Suppressor macrophage (primary cell): ENCODE results near the gene SCAMP2.

ENCODE experiments used
- DNase-seq, 4 experiments: peaks; one replicate each; pipeline ENCODE4 v3.0.0-alpha.2; 2020 to 2022

The SCAMP2 gene

DNA sequence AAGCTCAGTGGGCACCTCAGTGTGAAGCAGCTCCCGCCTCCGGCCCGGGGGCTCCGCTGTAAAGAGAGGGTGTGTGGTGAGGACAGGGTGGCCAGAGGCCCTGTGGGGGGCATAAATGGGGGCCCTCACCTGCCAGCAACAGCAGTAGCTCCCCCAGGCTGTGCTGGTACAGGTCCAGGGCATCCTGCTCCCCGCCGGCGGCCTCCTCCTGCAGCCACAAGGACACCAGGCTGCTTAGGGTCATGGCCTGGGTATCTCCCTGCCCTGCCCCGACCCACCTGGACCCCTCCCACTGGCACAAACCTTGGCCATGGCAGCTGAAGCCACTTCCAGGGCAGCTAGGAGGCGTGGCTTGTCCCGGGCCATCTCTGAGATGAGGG lies 35.0 kb downstream of the SCAMP2 start:
- DNase-seq, result no peak

DNA sequence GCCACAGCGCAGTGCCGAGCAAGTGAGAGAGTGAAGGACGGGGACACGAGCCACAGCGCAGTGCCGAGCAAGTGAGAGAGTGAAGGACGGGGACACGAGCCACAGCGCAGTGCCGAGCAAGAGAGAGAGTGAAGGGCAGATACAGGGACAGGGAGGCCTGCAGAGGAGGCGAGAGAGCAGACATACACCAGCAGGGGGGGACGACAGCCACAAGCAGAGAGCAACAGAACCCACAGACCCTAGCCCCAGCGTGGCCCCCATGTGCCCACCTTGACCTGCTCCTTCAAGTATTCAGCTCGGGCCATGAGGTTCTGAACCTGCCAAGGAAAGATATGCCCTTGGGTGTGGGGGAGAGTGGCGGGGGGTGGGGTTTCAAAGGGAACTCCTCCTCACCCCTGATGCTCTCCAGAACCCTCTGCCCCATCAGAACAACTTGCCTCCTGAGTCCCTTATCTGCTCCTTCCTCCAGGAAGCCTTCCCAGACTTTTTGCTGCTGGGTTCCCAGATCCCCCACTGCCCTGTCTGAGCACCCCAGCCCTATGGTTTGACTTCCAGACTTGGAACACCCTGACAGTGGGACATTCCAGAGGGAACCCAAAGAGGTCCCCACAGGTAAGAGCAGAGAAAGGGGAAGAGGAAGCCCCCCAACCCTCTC lies 35.6 kb downstream of the SCAMP2 start:
- DNase-seq, result no peak

DNA sequence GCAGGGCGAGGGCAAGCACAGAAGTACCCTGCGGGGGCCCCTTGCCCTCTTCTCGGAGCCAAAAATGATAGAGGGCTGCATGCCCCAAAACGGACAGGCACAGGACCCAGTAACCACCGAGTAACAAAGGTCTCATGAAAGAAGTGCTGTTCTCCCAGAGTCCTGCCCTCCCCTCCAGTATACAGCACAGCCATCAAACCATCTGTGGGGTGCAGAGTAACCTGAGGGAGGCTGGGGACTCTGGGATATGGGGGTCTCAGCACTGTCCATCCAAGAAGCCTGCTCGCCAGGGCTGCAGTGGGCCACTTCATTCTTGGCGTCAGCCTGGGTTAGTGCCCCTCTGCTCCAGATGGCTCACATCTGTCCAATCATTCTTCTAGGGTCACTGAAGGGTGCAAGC lies 36.3 kb downstream of the SCAMP2 start:
- DNase-seq, result no peak

DNA sequence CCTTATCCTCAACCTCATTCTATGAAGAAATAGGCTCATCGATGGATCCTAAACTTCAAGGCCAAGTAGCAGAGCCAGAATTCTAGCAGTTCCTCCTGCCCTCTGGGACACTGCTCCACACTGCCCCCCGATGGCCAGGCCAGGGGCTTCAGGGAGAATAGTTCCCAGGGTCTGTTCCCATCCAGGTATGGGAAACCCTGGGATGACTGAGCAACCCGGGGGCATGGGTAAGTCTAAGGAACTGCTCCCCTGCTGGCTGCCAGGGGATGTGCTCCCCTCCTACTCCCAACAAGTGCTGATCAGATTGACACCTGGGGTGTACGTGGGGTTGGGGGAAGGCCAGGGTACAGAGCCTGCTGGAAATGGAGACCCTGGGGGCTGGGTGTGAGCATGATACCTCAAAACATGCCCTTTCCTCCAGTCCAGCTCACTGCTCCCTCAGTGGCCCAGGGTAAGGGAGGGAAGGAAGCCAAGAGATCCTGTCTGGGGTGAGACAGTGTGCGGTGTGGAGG lies 37.8 kb downstream of the SCAMP2 start:
- peak; percentile 66 to 86 (median 78) for DNase-seq

DNA sequence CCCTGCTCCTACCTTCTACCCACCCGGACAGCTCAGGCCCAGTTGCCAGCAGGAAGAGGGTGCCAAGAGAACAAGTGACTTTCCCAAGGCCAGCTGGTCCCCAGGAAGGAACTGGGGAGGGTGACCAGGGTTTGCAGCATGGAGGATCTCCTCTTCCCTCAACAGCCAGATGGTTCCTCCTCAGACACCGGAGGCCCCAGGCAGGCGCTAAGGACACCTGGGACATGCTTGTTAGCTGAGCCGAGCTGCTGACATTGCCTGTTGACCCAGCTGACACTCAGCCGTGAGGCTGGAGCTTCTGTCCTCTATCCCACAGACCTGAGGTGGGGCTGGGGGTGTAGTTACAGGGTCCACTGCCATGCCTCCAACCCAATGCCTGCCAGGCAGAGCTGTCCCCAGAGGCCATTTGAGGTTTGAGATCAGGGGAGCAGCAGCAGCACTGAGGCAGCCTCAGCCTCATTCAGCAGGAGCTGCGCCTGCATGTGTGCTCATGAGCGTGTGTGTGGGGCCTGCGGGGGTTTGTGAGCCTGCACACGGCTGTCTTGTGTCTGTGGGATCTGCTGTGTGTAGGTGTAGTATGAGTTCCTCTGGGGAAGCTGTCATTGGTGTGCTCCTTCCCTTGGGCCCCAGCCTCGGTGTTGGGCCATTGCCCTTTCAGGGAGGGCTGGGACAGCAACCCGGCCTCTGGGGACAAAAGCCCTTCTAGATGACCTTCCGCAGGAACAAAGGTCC lies 39.6 kb downstream of the SCAMP2 start:
- peak; percentile 13 to 54 (median 43) for DNase-seq

DNA sequence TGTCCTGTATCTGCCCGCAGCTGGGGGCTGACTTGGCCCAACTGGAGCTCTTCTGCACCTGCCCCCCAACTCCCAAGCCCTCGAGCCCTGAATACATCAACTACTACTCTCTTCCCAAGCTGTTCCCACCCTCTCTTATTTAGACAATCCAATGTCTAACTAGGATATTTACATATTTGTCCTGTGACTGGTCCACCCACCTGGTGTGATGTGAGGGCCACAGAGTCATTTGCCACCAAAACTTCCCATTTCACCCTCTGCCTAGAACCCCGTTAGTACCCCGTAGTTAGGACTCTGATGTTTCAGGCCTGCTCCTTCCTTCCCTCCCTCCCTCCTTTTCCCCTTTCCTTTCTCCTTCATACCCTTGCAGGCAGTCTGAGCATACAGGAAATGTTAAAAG lies 40.3 kb downstream of the SCAMP2 start:
- DNase-seq, result peak in 3 of 4 experiments; percentile 31 to 43 (median 32)

DNA sequence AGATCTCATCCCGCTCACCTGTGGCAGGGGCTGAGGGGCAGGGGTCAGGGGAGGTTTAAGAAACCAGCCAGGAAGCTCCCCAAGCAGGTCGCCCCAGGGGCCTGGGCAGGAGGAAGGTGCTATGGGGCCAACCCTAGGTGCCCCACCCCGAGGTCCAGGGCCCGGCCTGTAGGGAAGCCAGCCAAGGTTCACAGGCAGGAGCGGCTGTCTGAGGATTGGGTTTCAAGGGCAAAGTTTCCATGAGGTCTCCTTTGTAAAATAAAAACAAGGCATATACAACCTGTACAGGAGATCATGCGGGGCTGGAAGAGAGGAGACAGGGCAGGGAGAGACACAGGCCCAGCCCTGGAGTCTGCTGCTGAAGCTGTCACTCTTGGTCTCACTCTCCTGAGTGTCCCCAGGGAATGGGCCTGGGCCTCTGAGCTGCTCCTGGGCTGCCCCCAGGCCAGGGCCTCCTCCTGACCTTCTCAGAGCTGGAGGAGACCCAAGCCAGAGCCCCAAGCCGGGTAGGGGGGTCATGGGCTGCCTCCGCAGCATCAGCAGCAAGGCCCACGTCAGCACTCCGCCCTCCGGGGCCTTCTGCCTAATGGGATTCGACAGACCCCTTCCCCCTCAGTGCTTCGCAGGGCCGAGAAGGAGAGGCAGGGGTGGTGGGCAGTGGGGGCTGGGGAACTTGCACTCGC lies 41.2 kb downstream of the SCAMP2 start:
- no peak for DNase-seq

DNA sequence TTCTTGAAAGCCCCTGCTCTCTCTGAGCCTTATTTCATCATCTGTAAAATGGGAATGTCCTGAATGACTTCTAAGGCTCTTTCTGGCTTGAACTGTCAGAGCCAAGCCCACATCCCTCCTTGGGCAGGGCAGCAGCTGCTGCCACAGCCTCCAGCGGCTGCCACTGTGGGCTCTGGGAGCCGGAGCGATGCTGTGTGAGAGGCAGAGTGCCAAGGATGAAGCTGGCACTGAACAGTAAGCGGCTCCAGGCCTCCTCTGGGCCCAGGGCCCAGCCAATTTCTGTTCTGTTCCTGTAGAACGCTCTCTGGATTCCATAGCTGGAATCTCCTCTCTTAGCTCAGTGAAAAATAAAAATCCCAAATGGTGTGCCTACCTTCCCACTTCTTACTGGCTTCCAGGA lies 42.3 kb downstream of the SCAMP2 start:
- DNase-seq, result no peak

DNA sequence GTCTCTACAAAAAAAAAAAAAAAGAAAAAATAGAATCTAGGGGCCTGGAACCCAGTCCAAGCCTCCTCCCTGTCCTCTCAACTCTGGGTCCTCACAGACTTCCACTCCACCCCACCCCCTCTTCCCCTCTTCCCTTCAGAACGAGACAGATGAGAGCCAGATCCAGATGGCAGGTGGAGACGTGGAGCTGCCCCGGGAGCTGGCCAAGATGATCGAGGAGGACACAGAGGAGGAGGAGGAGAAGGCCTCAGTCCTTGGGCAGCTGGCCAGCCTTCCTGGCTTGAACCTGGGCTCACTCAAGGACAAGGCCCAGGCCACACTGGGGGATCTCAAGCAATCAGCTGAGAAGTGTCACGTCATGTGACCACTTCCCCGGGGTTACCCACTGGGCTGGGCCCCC lies 43.2 kb downstream of the SCAMP2 start:
- DNase-seq, result no peak

DNA sequence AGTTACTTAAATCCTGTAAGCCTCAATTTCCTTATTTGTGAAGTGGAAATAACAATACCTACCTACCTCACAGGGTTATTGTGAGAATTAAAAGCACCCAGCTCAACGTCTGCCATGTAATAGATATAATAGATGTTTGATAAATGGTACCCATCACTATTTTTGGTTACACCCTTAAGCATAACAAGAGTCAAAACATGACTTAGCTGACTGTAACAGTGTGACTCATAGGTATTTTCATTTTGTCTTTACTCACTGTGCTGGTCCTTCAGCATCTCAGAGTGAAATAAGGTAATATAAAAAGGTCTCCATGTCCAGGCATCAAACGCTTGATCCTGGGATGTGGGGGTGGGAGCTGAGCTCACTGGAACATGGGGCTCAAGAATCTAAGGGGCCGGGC lies 43.7 kb downstream of the SCAMP2 start:
- DNase-seq, result no peak

DNA sequence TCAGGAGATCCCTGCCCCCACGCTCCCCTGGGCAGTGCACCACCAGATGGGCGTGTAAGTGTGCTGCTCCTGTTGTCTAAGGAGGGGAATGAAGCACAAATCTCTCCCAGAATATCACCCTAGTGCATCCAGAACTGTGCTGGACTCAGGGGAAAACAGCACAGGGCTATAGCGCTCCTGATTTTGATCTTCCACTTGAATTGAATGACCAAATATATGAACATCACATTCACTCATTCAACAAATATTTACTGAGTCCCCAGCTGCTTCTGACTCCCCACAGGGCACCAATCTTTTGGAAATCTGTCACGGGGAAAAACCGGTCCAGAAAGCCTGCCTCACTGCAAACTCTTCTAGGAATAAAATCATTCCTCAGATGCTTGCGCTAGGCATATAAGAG lies 44.3 kb downstream of the SCAMP2 start:
- DNase-seq, result no peak

DNA sequence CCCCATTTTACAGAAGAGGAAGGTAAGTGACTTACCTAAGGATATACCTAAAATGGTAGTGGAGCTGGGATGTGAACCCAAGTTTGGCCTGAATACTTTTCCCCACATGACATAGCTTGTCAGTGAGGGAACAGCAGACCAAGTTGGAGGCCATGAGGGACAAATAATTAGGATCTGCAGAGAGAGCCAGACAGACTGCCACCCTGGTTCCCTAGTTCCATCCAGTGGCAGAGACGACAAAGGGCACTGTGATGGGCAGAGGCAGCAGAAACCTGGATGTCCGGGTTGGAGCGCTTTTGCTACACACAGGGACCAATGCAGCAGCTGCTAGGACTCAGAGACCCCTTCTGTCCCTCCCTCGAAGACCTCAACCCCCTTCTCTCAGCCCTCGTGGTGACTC lies 45.6 kb downstream of the SCAMP2 start:
- DNase-seq, result no peak

DNA sequence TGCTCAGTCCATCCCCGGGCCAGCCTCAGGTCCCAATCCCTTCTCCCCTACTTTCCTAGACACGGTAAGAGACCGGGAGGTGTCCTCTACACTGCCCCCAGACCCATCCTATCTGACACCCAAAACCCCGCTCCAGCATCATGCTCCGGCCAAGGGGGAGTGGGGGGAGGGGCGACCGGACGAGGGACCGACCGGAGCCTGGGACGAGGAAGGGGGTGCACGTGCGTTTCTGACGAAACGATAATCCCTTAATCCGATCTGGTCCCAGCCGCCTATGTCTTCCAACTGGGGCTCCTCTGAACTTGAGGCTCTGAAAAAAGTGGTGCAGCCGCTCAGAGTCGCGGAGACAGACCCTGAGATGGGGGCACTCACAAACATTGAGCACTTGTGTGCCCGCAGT lies 46.2 kb downstream of the SCAMP2 start:
- no peak for DNase-seq

DNA sequence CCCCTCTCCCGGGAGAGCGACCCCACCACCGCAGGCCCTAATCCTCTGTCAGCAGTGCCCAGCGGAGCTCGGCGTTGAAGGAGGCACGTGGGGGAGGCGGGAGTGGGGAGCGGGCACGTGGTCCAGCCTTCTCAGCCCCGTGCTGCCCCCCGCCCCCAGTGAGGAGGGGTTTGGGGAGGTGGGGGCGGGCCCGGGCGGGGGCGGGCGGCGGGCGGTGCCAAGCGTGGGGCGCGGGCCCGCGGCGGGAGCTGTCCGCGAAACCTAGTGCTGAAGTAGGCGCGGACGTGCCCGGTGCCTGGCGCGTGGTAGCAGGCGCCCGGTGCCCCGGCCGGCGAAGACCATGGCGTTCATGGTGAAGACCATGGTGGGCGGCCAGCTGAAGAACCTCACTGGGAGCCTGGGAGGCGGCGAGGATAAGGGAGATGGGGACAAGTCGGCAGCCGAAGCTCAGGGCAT lies 46.8 kb downstream of the SCAMP2 start, which contains the start of gene CPLX3:
TSS of gene CPLX3 (plus strand) at position 264 of the 456 bp plus-strand sequence. CDS start at position 341, 77 bp downstream.
- peak; percentile 17 to 68 (median 41) for DNase-seq

DNA sequence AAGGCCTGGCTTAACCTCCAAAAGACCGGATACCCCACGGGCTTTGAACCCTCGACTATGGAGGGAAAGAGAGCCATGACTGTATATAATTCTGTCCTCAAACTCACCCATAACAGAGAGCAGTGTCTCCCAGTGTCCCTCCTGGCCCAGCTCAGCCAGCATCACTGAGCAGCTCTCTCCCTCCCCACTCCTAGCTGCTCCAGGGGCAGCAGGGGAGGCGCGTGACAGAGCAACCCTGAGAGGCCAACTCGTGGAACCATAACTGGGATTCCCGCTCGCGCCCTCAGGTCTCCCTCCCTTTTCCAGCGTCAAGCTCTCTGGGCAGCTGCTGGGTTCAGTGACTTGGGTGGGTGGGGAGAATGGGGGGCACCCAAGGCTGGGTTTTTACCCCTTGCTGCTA lies 47.3 kb downstream of the SCAMP2 start:
- no peak for DNase-seq

DNA sequence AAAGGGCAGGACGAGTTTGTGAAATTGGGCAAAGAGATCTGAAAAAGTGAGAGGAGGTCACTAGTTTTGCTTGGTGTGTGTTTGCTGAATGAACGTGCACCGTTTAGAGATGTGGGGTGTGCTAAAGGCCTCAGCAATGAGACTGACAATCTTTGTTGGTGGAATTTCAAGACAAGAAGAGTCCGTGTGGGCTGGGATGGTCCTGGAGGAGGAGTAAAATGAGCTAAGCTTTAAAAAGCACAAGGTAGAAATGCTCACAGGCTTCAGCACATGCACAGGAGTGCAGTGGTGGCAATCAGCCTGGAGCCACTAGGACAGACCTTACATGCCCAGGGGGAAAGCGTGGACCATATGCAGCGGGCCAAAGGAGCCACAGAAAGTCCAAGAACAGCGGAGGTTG lies 48.2 kb downstream of the SCAMP2 start:
- DNase-seq, result no peak

DNA sequence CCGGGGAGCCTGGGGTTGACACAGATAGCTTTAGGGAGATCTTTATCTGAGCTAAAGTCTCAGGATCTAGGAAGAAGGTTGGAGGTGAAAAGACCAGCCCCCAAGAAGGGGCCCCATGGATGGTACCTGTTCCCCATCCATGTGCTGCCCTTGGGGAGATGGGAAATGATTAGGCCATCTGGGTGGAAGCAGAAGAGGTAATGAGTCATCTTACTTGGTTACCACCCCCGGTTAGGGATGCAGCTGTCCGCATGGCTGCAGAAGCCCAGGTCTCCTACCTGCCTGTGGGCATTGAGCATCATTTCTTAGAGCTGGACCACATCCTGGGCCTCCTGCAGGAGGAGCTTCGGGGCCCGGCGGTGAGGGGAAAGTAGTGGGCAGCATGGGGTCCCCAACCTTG lies 49.8 kb downstream of the SCAMP2 start:
- DNase-seq, result no peak

DNA sequence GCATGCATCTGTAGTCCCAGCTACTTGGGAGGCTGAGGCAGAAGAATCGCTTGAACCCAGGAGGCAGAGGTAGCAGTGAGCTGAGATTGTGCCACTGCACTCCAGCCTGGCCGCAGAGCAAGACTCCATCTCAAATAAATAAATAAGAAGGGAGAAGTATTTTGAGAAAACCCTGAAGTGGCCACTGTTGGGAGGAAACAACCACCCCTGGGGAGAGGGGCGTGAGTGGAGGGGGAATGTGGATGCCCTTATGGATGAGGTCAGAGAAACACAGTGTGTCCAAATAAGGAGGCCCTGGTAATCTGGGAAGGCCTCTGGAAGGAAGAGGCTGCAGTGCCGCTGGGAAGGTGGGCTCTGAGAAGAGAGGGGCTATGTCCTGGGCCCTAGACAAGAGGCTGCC lies 50.9 kb downstream of the SCAMP2 start:
- no peak for DNase-seq

DNA sequence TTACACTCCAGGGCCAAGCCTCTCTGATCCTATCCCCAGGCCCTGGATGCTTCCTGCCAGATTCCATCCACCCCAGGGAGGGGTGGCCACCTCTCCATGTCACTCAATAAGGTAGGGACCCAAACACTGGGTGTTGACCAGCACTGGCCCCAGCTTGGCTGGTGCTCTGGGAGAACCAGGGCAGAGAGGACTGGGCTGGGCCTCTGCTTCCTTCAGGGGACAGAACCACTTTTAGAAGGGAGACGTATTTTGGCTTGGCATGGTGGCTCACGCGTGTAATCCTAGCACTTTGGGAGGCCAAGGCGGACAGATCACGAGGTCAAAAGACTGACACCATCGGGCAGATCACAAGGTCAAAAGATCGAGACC lies 51.4 kb downstream of the SCAMP2 start:
- DNase-seq, result no peak

DNA sequence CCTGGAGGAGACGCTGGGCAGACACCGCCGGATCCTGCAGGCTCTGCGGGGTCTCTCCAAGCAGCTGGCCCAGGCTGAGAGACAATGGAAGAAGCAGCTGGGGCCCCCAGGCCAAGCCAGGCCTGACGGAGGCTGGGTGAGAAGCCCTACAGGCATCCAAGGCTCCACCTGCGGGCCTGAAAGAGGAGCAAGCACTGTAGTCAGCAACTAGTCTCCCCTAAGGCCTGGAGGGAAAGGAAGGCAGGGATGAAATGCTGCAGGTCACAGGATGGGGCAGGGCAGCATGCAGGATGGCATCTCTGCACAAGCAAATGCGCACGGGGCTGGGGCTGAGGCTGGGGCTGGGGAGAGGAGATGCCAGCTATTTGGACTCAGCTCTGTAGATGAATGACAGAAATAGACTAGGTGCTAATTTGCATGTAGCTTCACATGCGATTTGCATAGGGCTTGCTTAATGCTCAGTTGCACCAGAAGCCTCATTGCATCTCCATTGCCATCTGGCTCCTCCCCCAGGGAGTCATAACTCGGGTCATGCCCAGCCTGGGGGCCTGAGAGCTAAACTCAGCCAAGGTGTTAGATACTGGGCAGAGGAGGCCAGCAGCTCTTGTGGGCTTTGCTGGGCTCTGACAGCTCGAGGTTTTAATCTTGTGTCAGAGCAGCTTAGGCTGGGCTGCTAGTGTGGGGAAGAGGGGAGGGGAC lies 51.9 kb downstream of the SCAMP2 start:
- peak in 1 of 4 experiments; percentile 30 for DNase-seq

DNA sequence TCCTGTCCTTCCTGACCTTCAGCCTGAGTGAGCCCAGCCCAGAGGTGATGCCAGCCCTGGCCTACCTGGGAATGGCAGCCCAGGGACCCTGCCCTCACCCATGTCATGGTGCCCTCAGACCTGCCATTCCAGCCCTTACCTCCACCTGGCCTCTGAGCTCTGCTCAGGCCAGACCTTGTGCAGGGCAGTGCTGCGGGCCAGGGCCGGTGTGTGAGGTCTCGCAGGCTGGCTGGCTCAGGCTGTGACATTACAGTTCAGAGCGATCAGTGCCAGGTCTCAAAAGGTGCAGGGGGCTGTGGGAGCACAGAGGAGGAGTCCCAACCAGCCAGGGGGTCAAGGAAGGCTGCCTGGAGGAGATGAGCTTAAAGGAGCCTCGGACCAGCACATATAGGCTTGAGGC lies 53.1 kb downstream of the SCAMP2 start:
- DNase-seq, result no peak

DNA sequence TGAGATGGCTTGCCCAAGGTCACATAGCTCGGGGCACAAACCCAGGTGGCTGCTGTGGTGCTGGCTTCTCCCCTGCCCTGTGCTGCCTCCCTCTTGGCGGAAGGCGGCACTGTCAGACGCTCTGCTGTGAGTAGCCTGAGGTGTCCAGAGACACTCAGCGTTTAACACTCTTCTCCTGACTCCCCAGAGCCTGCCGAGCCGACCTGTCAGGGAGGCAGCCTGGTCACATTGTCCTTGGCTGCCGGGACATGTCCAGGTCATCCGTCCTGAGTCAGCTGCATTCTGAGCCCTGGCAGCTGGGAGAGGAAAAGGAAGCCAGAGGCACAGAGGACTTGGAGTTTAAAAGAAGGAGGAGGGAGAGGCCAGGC lies 55.8 kb downstream of the SCAMP2 start:
- DNase-seq, result no peak
